NCI-H128 (cell line): ENCODE data around the gene PRKCB.

Experiments
- DNase-seq: peaks from one replicate; lab custom pipeline; 2025; ENCODE audit not compliant: unreplicated experiment; lab: John Stamatoyannopoulos, UW

Gene PRKCB

GRCh38 chr16:23934610-23935236 is 98.9 kb downstream of the PRKCB start:
- DNase-seq, result no peak

DNA sequence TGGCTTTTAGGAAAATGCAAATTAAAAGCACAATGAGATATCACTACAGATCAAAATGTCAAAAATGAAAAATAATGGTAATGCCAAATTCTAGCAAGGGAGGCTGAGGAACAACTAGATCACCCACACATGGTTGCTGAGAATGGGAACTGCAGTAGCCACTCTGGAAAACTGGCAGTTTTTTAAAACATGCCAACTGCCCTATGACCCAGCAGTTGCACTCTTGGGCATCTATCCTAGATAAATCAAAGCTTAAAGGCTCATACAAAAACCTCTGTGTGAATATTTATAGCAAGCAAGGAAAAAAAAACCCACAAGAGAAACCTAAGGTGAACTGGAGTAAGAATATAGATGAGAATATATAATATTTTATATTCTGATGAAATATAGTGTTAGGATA is 104.3 kb downstream of the PRKCB start:
- no peak for DNase-seq

DNA sequence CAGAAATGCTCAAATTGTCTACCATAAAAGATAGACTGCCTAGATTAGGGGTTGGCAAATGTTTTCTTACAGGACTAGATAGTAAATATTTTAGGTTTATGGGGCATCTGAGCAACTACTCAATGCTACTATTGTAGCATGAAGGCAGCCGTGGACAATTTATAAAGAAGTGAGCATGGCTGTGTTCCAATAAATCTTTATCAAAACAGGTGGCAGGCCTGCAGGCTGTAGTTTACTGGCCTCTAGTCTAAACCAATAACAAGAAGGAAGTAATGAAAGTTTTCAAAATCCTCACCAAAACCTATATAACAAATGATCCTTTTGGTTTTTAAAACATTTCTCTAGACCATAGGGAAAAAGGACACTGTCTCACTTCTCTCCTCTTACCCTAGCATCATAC is 105.2 kb downstream of the PRKCB start:
- DNase-seq, result no peak

DNA sequence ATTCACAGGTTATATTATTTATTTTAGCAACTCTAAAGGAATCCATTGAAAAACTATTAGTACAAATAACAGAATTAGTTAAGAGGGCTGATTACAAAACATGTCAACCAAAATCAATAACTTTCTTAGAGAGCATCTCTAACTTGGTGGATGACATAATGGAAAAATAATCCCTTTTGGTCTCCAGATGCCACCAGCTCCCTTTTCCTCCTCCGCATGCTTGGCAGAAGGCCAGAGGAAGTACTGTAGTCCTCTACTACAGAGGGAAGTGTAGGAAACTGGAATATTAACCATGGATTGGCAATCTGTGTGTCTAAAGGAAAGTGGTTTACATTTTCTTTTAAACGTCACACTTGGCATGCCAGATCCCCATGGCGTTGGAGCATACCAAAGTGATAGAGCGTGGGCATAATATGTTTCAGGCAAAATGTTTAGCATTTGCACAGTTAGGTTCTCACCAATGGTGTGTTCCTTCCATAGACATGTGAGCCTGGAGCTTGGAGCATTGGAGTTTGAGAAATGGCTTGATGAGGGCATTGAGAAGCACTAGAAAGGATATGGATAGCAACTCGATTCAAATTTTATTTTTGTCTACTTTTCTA is 106.3 kb downstream of the PRKCB start:
- DNase-seq, result no peak

- no peak for DNase-seq
Observed at GRCh38 chr16:23943604-23944003, 107.8 kb downstream of the PRKCB start.

DNA sequence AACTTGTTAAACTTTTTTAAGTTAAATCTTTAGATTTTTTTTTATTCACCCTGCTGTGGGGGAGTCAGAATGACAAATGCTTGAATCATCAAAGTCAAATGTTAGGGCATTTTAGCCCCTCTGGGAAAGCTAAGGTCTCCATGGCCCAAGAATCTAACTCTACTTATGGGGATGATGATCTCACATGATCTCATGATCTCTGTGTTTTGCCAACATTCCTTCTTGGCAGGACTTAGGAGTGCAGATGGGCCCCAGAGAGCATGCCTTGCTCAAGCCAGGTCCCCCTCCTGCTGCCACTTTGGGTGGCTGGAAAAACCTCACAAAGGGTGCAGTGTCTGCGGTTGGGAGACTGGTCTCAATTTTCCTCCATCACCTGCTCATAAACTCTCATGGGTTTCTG is 108.6 kb downstream of the PRKCB start:
- no peak for DNase-seq

DNA sequence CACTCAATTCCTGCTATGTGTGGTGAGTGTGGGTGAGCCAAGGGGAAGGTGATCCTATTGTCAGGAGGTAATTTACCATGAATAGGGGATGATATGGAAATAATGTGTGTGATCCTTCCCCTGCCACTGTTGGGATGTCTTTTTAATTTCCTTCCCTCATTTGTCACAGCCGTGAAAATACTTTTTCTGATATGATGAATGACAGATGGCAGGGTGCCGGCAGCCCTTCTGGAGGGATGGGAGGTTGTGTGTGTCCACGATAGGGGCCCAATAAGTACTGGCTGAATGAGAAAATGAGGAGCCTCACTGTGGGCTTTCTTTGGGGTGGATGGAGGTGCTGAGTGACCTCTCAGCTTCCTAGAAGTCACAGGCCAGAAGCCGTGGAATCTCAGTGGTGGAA is 109.5 kb downstream of the PRKCB start:
- DNase-seq, result no peak

DNA sequence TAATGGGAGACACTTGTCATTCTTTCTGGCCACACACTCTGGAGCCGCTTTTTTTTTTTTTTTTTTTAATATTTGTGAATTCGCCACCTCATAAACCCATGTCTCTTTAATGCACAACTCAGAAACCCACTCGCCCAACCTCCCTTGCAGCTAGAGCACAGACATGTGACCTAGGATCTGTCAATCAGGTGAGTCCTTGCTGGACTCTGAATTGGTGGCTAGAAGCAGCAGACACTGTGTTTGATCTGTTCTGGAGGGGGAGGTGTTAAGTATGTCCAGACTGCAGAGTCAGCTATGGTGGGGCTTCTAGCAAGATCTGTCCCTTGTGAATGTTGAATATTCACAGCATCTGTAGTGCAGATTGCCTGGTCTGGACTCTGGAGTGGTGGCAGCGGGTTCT is 112.1 kb downstream of the PRKCB start:
- DNase-seq, result no peak

GRCh38 chr16:23948949-23949411 is 113.2 kb downstream of the PRKCB start:
- no peak for DNase-seq

- DNase-seq, result no peak
Observed at GRCh38 chr16:23949630-23950290, 114.0 kb downstream of the PRKCB start.

GRCh38 chr16:23950291-23950894 is 114.6 kb downstream of the PRKCB start:
- no peak for DNase-seq

- DNase-seq, result no peak
Observed at GRCh38 chr16:23950898-23951297, 115.1 kb downstream of the PRKCB start.

GRCh38 chr16:23952128-23952970 is 116.6 kb downstream of the PRKCB start:
- DNase-seq, result no peak

DNA sequence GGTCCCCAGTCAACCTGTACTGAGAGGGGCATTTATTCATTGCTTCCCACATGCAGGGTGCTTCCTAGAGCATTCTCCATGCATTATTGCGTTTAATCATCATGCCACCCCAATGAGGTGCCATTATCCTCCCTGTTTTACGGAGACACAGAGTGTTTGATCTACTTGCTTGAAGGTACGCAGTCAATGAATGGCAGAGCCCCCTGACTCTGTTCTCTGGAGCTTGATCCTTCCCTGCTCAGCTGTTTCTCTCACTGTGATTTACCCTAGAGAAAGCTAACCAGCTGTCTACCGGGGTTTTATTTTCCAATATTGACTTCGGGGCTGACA is 117.2 kb downstream of the PRKCB start:
- no peak for DNase-seq

GRCh38 chr16:23953476-23953875 is 117.7 kb downstream of the PRKCB start:
- DNase-seq, result no peak

GRCh38 chr16:23955088-23955487 is 119.3 kb downstream of the PRKCB start:
- no peak for DNase-seq

DNA sequence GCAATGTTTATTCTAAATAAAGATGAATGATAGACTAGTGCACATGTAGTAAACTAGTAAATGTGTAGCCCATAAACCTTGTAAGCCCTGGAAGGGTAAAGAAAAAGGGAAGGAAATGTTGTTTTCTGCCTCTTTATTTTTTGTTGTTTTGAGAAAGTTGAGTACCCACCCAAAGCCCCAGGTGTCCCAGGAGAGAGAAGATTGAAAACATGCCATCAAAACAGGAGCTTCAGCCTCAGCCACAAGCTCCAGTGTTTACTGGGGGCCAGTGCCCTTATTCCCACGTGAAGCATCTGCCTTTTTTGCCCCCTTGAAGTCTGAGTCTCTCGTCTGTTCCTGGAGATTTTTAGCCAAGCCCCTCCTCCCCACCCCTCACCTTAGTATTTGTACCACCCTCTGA is 121.5 kb downstream of the PRKCB start:
- no peak for DNase-seq

DNA sequence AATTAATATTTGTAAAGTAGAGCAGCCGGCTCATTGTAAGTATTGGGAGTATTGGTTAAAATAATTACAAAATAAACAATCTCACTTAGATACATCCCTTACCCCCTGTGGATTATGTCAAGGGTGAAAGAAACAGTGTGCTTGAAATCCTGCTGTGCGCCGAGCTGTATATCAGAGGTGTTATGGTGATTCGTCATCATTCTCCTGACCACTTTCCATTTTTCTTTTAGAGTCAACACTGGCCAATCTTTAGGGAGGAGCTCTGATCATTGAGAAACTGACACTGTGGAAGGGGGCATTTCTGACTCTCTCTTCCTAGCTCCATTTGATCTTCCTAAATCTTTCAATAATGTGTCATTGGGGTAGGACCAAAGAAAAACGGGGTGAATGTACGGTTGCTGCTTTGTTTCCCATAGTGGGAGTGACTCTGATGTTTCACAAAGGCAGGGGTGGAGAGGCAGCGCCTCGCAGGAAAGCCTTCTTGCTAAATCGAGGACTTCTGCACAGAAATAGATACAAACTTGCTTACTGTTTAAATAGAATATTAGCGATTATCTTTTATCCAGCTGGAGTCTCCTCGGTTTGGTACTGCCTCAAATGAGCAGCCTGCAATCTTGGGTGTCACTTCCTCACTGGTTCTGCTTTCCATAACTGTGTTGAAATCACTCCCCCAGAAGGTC is 123.4 kb downstream of the PRKCB start:
- DNase-seq, result no peak

GRCh38 chr16:23959752-23960072 is 123.9 kb downstream of the PRKCB start:
- DNase-seq, result no peak

GRCh38 chr16:23960081-23960885 is 124.5 kb downstream of the PRKCB start:
- no peak for DNase-seq
